NAMALWA (cell line): ENCODE data around the gene ZNF487.
A peak's percentile ranks its signal among the peaks of the same experiment; 100 is the strongest.
"Not testable (repeated sequence)": the region's sequence is repeated elsewhere in the genome, so short reads cannot be mapped to it uniquely, and the experiment has no call there.

Experiments used
- DNase-seq: peaks from one replicate; pipeline ENCODE4 v3.0.0-alpha.2; 2015; ENCODE audit warnings: low spot score

The ZNF487 gene

DNA sequence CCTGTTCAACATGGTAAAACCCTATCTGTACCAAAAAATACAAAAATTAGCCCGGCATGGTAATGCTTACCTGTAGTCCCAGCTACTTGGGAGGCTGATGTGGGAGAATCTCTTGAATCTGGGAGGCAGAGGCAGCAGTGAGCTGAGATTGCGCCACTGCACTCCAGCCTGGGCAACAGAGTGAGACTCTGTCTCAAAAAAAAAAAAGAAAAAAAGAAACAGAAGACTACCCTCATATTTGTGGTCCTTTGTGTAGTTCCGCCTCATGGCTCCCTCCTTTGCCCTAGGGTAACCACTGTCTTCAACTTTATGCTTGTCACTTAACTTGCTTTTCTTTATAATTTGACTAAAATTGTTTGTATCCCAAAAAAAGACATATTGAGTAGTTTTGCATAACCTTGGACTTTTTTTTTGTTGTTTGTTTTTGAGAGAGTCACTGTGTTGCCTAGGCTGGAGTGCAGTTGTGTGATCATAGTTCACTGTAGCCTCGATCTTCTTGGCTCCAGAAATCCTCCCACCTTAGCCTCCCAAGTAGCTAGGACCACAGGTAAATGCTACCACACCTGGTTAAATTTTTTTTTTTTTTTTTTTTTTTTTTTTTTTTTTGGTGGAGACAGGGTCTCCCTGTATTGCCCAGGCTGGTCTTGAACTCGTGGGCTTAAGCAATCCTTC is 3.7 kb downstream of the ZNF487 start:
- no peak for DNase-seq

DNA sequence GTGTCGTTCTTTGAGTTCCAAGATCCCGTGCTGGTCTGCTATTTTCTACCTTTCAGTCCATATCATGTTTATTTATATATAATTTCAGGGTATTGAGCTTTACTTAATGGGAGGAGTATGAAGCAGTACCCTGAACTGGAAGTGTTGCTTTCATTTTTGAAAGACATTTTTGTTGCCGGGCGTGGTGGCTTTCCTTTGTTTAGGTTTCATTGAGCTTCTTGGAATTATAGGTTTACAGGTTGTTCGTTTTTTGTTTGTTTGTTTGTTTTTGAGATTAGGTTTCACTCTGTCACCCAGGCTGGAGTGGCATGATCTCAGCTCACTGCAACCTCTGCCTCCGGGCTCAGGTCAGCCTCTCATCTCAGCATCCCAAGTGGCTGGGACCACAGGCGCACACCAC is 7.4 kb downstream of the ZNF487 start:
- DNase-seq = no peak

DNA sequence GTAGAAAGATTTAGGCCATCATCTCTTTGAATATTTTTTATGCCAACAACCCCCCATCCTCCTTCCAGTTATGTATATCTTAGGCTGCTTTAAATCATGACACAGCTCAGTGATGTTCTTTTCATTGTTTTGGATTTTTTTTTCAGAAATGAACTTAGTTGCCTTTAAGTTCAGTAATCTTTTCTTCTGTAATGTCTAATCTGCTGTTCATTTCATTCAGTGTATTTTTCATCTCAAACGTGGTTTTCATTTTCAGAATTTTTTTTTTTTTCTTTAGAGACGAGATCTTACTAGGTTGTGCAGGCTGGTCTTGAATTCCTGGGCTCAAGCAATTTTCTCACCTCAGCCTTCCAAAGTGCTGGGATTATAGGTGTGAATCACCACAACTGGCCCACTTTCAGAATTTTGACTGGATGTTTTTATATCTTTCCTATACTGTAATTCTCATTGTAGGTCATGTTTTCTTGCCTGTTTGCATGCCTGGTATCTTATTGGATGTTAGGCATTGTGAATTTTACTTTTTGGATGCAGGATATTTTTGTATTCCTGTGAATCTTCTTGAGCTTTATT is 8.1 kb downstream of the ZNF487 start:
- no peak for DNase-seq

- DNase-seq = not testable (repeated sequence)
Measured at GRCh38 chr10:43446219-43447017, 9.5 kb downstream of the ZNF487 start.

DNA sequence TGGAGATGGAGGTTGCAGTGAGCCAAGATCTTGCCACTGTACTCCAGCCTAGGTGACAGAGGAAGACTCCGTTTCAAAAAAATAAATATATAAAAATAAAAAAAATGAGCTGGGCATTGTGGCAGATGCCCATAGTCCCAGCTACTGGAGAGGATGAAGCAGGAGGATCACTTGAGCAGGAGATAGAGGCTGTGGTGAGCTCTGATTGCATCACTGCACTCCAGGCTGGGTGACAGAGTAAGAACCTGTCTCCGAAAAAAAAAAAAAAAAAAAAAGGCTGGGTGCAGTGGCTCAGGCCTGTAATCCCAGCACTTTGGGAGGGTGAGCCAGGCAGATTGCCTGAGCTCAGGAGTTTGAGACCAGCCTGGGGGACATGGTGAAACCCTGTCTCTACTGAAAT is 11.8 kb downstream of the ZNF487 start:
- DNase-seq = no peak

DNA sequence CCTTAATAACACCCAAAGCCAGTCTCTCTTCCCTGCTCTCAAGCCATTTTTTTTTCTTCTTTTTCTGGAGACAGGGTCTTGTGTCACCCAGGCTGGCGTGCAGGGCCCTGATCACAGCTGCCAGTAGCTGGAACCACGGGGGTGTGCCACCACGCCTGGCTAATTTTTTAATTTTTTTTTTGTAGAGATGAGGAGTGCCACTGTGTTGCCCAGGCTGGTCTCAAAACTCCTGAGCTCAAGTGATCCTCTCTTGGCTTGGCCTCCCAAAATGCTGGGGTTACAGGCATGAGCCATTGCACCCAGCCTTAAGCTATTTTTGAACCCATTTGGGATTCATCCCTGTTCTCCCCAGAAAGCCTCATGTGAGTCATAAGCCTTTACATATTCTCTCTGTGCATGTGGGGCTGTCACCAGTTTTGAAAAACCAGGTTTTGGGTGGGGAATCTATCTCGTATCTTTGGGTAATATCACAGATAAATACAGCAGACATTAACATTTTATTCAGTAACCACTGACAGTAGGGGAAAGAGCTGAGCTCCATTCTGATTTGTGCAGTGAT is 15.5 kb downstream of the ZNF487 start:
- no peak for DNase-seq

DNA sequence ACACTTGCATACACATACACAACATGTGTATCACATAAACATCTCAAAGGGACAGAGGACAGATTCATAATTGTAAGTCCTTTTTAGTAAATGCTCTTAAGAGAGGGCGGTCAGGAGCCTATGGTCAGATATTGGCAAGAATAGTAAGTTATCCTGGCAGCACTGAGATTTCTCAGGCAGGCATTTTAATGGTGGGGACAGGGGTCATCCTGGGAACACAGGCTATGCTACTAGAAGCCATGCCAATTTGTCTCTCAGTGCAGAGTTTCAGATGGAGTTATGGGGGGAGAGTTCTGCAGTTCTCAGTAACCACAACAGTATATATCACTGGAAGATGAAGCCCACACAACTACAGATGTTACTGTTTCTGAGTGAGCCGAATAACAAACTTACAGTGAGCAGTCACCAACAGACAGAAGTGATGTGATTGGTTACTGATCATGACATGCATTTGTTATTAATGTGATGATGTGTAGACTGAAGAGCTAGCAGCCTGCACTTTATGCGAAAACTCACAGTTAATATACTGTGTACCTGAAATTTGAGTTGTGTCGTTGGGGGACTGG is 16.4 kb downstream of the ZNF487 start:
- DNase-seq = peak; percentile 81

- peak; percentile 62 for DNase-seq
Measured at GRCh38 chr10:43454025-43454424, 17.1 kb downstream of the ZNF487 start.

DNA sequence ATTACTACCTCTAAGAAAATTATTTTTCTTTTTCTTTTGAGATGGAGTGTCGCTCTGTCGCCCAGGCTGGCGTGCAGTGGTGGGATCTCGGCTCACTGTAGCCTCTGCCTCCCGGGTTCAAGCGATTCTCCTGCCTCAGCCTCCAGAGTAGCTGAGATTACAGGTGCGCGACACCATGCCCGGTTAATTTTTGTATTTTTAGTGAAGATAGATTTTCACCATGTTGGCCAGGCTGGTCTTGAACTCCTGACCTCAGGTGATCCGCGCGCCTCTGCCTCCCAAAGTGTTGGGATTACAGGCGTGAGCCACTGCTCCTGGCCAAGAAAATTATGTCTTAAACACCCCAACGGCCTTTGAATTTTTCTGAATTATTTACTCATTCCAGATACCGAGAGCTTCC is 19.6 kb downstream of the ZNF487 start:
- not testable (repeated sequence) for DNase-seq

- DNase-seq = no peak
Measured at GRCh38 chr10:43458227-43458626, 21.3 kb downstream of the ZNF487 start.

DNA sequence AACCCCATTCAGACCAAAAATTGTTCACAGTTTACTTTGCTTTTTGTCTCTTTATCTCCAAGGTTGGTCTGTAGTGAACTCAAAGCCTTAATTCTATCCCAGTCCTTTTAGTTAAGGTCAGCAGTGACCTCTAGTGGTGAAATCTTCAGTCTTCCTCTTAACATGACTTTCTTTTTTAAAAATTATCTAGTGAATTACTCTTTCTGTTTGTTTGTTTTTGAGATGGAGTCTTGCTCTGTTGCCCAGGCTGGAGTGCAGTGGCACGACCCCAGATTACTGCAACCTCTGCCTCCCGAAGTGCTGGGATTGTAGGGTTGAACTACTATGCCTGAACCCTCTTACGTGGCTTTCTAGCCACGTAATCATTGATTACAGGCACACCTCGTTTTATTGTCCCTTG is 25.0 kb downstream of the ZNF487 start:
- peak; percentile 90 for DNase-seq

DNA sequence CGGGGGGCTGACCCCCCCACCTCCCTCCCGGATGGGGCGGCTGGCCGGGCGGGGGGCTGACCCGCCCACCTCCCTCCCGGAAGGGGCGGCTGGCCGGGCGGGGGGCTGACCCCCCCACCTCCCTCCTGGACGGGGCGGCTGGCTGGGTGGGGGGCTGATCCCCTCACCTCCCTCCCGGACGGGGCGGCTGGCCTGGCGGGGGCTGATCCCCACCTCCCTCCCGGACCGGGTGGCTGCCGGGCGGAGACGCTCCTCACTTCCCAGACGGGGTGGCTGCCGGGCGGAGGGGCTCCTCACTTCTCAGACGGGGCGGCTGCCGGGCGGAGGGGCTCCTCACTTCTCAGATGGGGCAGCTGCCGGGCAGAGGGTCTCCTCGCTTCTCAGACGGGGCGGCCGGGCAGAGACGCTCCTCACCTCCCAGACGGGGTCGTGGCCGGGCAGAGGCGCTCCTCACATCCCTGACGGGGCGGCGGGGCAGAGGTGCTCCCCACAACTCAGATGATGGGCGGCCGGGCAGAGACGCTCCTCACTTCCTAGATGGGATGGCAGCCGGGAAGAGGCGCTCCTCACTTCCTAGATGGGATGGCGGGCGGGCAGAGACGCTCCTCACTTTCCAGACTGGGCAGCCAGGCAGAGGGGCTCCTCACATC is 28.3 kb downstream of the ZNF487 start:
- DNase-seq = not testable (repeated sequence)

DNA sequence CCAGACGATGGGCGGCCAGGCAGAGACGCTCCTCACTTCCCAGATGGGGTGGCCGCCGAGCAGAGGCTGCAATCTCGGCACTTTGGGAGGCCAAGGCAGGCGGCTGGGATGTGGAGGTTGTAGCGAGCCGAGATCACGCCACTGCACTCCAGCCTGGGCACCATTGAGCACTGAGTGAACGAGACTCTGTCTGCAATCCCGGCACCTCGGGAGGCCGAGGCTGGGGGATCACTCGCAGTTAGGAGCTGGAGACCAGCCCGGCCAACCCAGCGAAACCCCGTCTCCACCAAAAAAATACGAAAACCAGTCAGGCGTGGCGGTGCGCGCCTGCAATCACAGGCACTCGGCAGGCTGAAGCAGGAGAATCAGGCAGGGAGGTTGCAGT is 28.8 kb downstream of the ZNF487 start:
- not testable (repeated sequence) for DNase-seq

DNA sequence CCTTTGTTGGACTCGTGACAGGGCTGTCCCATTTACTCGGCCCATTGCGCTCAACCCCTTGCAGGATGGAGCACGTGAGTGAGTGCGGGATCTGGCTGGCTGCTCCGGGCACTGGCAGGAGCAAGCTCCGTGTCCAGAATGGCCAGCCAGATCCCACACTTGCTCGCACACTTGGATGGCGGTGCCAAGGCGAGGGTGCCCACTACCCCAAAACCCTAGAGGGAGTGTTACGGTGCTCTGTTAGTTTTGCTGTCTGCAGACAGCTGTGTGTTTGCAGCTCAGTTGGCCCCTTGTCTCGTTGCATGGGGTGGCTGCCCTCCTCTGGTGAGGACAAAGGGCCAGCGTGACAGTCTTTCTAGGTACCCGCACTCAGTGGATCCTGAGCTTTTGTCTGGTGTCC is 34.2 kb downstream of the ZNF487 start:
- DNase-seq = no peak

- no peak for DNase-seq
Measured at GRCh38 chr10:43471935-43472720, 35.2 kb downstream of the ZNF487 start.

- DNase-seq = no peak
Measured at GRCh38 chr10:43479275-43479674, 42.4 kb downstream of the ZNF487 start.

DNA sequence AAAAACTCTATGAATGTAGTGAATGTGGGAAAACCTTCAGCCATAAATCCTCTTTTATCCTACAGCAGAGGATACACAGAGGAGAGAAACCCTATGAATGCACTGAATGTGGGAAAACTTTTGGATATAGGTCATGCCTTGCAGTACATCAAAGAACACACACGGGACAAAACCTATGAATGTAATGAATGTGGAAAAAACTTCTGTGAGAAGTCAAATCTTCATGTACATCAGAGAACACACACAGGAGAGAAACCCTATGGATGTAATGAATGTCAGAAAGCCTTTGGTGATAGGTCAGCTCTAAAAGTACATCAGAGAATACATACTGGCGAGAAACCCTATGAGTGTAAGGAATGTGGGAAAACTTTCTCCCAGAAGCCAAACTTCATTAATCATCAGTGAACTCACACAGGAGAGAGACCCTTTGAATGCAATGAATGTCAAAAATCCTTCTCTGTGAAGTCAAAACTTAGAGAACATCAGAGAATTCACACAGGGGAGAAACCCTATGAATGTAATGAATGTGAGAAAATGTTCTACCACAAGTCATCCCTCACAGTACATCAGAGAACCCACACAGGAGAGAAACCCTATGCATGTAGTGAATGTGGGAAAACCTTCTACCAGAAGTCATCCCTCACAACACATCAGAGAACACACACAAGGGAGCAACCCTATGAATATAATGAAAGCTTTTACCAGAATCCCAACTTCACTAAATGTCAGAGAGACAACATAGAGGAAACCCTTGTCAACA is 45.6 kb downstream of the ZNF487 start:
- no peak for DNase-seq

GRCh38 chr10:43491855-43492254 is 54.9 kb downstream of the ZNF487 start:
- no peak for DNase-seq

DNA sequence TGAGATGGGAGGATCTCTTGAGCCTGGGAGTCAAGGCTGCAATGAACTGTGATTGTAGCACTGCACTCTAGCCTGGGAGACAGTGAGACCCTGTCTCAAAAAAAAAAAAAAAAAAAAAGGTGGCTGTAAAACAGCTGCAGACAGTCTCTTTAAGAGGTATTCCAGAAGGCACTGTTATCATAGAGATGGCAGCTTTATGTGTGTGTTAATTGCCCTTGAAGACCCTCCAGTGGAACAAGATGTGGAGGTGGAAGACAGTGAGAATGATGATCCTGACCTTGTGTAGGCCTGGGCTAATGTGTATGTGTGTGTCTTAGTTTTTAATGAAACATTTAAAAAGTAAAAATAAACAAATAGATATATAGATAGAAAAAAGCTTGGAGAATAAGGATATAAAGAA is 66.0 kb downstream of the ZNF487 start:
- DNase-seq = no peak

GRCh38 chr10:43524434-43525247 is 87.7 kb downstream of the ZNF487 start:
- DNase-seq = peak; percentile 4
